ENCODE data around the gene UBAC2. TPM values are rescaled to one million over a fixed set of nuclear protein-coding genes. Genes with fewer than 3 reads are reported as not detected.

The UBAC2 gene
- polyA plus RNA-seq, 1 experiment = 71.4 TPM

DNA sequence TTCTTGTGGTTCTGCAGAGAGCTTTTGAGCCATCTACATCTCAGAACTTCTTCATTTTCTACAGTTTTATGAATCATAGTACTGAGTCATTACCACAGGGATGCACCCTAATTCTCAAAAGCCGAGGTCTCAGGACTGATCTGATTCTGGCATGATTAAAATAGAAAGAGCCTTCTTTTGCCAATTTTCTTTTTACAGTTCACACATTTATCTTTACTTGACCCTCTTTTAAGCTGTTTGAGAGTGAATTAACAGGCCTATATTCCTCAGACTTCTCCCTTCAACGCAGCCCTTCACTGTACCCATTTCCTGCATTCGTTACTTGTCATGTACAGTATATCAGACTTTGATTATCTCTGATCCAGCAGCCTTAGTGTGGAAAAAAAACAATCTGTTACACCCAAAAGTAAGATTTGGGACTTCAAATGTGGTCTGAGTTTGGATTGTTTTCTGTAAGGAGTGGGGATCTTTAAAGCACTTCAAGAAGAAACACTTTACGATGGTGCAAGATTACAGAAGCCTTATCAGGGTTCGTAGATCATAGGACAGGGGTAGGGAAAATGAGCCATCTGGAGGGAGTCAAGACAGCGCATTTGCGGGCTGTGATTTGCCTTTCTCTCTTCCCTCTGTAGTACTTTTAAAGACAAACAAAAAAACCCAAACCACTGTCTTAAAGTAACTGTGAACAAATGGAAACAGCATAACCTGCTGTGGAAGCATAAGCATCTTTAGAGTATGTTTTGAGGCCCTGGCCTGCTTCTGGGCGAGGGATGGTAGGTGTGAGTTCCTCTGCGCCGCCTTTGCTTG lies 121.8 kb downstream of the UBAC2 start:
- H3K9me3 ChIP-seq (ENCODE audit: control insufficient read depth, insufficient read depth, low read length) = no peaks in the 10 kb centered on the region; the same call in 1 of the 2 replicates
- no peak for DNase-seq (ENCODE audit: low read depth, low spot score)
- no peaks in the 10 kb centered on the region for H3K27me3 ChIP-seq (ENCODE audit: control insufficient read depth, insufficient read depth, low read length)
- TF ChIP-seq, protein P1, sequence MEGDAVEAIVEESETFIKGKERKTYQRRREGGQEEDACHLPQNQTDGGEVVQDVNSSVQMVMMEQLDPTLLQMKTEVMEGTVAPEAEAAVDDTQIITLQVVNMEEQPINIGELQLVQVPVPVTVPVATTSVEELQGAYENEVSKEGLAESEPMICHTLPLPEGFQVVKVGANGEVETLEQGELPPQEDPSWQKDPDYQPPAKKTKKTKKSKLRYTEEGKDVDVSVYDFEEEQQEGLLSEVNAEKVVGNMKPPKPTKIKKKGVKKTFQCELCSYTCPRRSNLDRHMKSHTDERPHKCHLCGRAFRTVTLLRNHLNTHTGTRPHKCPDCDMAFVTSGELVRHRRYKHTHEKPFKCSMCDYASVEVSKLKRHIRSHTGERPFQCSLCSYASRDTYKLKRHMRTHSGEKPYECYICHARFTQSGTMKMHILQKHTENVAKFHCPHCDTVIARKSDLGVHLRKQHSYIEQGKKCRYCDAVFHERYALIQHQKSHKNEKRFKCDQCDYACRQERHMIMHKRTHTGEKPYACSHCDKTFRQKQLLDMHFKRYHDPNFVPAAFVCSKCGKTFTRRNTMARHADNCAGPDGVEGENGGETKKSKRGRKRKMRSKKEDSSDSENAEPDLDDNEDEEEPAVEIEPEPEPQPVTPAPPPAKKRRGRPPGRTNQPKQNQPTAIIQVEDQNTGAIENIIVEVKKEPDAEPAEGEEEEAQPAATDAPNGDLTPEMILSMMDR (IDR thresholded peaks at IDR 0.05; ENCODE audit: low read depth, low read length) = no peak
- H3K4me3 ChIP-seq (ENCODE audit: low read depth, low read length) = no peak overlapping the region
- peak overlapping the region; percentile 47 for H3K27ac ChIP-seq (ENCODE audit: low read depth, low read length)
- POLR2A ChIA-PET = interaction anchor here (1.2 kb wide), 1 partner anchor 35 kb away, joined by 4 read pairs; no protein-coding TSS in a partner anchor
- CTCF ChIA-PET = interaction anchor here (0.9 to 1.5 kb wide), 2 partner anchors 54 to 114 kb away, joined by 5 read pairs; no protein-coding TSS in a partner anchor

DNA sequence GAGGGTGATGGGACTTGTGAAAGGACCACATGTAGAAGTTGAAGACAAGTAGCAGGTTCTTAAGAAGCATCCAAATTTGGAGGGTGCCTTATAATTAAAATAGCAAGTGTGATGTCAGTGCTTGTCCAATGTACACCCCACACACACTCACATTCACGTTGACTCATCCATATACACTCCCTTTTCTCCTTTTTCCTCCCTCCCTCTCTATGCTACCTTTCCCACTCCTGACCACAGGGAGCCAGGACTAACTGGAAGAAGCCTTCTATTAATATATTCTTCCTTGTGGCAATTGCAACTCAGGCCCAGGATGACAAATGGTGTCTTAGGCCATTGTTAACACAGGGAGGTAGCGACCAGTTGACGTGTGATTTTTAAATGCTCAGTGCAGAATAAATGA lies 122.8 kb downstream of the UBAC2 start:
- H3K27ac ChIP-seq (ENCODE audit: low read depth, low read length) = no peak overlapping the region
- DNase-seq (ENCODE audit: low read depth, low spot score) = no peak
- ChIA-PET CTCF (interaction anchor here (2.3 kb wide), 1 partner anchor 113 kb away, joined by 8 read pairs; no protein-coding TSS in a partner anchor), POLR2A (no interaction called here)
- no peaks in the 10 kb centered on the region; the same call in 1 of the 2 replicates for H3K9me3 ChIP-seq (ENCODE audit: control insufficient read depth, insufficient read depth, low read length)
- H3K4me3 ChIP-seq (ENCODE audit: low read depth, low read length) = no peak overlapping the region
- TF ChIP-seq, protein P1 (IDR thresholded peaks at IDR 0.05; ENCODE audit: low read depth, low read length) = no peak
- no peaks in the 10 kb centered on the region for H3K27me3 ChIP-seq (ENCODE audit: control insufficient read depth, insufficient read depth, low read length)

DNA sequence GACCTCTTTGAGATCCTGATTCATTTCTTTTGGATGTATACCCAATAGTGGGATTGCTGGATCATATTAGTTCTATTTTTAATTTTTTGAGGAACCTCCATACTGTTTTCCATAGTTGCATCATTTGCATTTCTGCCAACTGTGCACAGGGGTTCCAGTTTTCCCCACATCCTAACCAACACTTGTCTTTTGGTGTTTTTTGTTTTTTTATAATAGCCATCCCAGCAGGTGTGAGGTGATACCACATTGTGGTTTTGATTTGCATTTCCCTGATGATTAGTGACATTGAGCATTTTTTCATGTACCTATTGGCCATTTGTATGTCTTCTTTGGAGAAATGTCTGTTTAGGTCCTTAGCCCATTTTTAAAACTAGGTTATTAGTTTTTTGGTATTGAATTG lies 125.4 kb downstream of the UBAC2 start:
- DNase-seq (ENCODE audit: low read depth, low spot score) = no peak
- ChIA-PET CTCF (interaction anchor here (1.9 kb wide), 1 partner anchor 57 kb away, joined by 5 read pairs; no protein-coding TSS in a partner anchor), POLR2A (interaction anchor here (0.7 kb wide), 1 partner anchor 125 kb away, joined by 3 read pairs; the partner anchor contains the start of gene UBAC2)

DNA sequence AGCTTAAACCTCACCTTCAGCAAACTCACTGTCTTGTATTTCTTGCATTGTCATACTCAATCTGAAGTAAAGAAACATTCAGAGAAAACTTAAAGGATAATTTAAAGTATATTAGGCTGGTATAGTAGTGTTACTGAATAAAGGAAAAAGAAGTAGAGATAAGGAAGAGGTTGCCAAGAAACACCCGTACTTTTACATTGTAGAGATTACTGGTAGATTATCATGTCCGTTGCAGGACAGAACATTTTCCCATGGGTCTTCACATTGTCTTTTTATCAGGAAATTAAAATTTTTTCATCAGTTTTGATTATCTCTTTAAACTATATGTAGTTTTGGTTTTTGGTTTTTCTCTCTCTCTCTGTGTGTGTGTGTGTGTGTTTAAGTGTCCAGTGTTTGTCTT lies 126.5 kb downstream of the UBAC2 start:
- CTCF ChIA-PET = no interaction called here
- Histone ChIP-seq H3K27me3 (ENCODE audit: control insufficient read depth, insufficient read depth, low read length) (no peaks in the 10 kb centered on the region), H3K27ac (ENCODE audit: low read depth, low read length) (no peak overlapping the region), H3K9me3 (ENCODE audit: control insufficient read depth, insufficient read depth, low read length) (no peaks in the 10 kb centered on the region), H3K4me3 (ENCODE audit: low read depth, low read length) (no peak overlapping the region)
- POLR2A ChIA-PET = no interaction called here
- DNase-seq (ENCODE audit: low read depth, low spot score) = no peak
- TF ChIP-seq, protein P1 (IDR thresholded peaks at IDR 0.05; ENCODE audit: low read depth, low read length) = no peak

More for the DNA sequence above, 125.4 kb downstream of the UBAC2 start:
- H3K4me3 ChIP-seq (ENCODE audit: low read depth, low read length) = no peak overlapping the region
- TF ChIP-seq, protein P1 (IDR thresholded peaks at IDR 0.05; ENCODE audit: low read depth, low read length) = no peak
- H3K27me3 ChIP-seq (ENCODE audit: control insufficient read depth, insufficient read depth, low read length) = no peaks in the 10 kb centered on the region
- H3K9me3 ChIP-seq (ENCODE audit: control insufficient read depth, insufficient read depth, low read length) = no peaks in the 10 kb centered on the region
- H3K27ac ChIP-seq (ENCODE audit: low read depth, low read length) = no peak overlapping the region

DNA sequence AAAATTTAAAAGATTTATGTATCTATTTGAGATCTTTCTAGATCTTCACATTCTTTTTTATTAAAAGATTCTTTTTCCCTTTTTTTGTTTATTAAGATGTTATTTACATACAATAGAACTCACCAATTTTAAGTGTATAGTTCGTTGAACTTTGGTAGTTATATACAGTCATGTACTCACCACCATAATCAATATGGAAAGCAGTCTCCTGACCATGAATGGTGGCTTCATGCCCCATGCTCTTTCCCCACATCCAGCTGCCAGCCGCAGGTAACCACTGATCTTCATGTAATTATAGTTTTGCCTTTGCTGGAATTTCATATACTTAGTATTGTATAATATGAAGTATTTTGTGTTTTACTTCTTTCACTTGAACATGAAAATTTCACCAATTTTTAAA lies 127.1 kb downstream of the UBAC2 start:
- Histone ChIP-seq H3K4me3 (ENCODE audit: low read depth, low read length) (no peak overlapping the region), H3K27ac (ENCODE audit: low read depth, low read length) (no peak overlapping the region), H3K9me3 (ENCODE audit: control insufficient read depth, insufficient read depth, low read length) (no peaks in the 10 kb centered on the region; the same call in 1 of the 2 replicates), H3K27me3 (ENCODE audit: control insufficient read depth, insufficient read depth, low read length) (no peaks in the 10 kb centered on the region)
- DNase-seq (ENCODE audit: low read depth, low spot score) = no peak
- ChIA-PET POLR2A (no interaction called here), CTCF (interaction anchor here (0.6 kb wide), 1 partner anchor 32 kb away, joined by 4 read pairs; no protein-coding TSS in a partner anchor)
- TF ChIP-seq, protein P1 (IDR thresholded peaks at IDR 0.05; ENCODE audit: low read depth, low read length) = no peak

All from AG04450 (cell line).